ENCODE results near the gene FAM171A2. TPM values are rescaled to one million over a fixed set of nuclear protein-coding genes. Genes with fewer than 3 reads are reported as not detected.

Gene FAM171A2
- total and polyA plus RNA-seq, 2 of the 4 experiments (the other 2 are of a cell fraction) = 3.2 to 5.9 TPM

DNA sequence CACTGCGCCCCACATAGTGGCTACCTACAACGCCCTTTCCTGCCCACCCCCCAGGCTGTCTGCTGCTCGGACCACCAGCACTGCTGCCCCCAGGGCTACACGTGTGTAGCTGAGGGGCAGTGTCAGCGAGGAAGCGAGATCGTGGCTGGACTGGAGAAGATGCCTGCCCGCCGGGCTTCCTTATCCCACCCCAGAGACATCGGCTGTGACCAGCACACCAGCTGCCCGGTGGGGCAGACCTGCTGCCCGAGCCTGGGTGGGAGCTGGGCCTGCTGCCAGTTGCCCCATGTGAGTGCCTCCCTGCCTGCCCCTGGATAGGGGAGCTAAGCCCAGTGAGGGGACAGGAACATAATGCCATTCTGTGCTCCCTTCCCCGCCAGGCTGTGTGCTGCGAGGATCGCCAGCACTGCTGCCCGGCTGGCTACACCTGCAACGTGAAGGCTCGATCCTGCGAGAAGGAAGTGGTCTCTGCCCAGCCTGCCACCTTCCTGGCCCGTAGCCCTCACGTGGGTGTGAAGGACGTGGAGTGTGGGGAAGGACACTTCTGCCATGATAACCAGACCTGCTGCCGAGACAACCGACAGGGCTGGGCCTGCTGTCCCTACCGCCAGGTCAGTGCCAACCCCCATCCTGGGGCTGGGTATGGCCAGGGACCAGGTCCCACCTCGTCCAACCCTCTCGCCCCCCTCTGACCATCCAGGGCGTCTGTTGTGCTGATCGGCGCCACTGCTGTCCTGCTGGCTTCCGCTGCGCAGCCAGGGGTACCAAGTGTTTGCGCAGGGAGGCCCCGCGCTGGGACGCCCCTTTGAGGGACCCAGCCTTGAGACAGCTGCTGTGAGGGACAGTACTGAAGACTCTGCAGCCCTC lies 11.5 kb downstream of the FAM171A2 start (continued):
- TF ChIP-seq, protein P1, sequence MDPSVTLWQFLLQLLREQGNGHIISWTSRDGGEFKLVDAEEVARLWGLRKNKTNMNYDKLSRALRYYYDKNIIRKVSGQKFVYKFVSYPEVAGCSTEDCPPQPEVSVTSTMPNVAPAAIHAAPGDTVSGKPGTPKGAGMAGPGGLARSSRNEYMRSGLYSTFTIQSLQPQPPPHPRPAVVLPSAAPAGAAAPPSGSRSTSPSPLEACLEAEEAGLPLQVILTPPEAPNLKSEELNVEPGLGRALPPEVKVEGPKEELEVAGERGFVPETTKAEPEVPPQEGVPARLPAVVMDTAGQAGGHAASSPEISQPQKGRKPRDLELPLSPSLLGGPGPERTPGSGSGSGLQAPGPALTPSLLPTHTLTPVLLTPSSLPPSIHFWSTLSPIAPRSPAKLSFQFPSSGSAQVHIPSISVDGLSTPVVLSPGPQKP (IDR thresholded peaks at IDR 0.05; ENCODE audit: borderline replicate concordance, low read depth, low read length) = no peak

DNA sequence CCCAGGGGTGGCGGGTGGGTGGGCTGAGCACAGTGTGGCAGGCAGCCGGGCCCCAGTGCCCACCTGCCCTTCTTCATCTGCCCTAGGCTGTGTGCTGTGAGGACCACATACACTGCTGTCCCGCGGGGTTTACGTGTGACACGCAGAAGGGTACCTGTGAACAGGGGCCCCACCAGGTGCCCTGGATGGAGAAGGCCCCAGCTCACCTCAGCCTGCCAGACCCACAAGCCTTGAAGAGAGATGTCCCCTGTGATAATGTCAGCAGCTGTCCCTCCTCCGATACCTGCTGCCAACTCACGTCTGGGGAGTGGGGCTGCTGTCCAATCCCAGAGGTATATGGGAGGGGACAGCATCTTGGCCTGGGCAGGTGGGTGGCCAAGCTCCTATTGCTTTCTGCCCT lies 12.2 kb downstream of the FAM171A2 start:
- no TSS peak for BruUV-seq (replicated peaks)
- no peak overlapping the region for H4K5ac ChIP-seq (ENCODE audit: low read depth, low read length)
- in situ Hi-C loops (cut with MboI; ENCODE audit: low sequenced_read_pairs) = no loop called here

More for the DNA sequence above, 12.2 kb downstream of the FAM171A2 start:
- Histone ChIP-seq H3K27ac (ENCODE audit: insufficient read depth, low read length) (no peak overlapping the region), H3K14ac (replicated peaks; ENCODE audit: low read depth, low read length) (no peak overlapping the region), H3K4me2 (ENCODE audit: low read depth, low read length) (no peak overlapping the region), H3K23ac (ENCODE audit: low read depth, low read length) (no peak overlapping the region), H2AK5ac (ENCODE audit: low read depth, low read length) (no peak overlapping the region), H3K9me3 (ENCODE audit: control insufficient read depth, insufficient read depth, low read length) (no peaks in the 10 kb centered on the region), H4K8ac (ENCODE audit: low read depth in 2 of 2, low read length in 2 of 2) (no peak overlapping the region), H2AFZ (replicated peaks; ENCODE audit: low read length, poor library complexity) (no peak overlapping the region), H2BK20ac (ENCODE audit: low read depth, low read length) (no peak overlapping the region), H2AK9ac (replicated peaks; ENCODE audit: low read depth, low read length, poor library complexity) (no peak overlapping the region), H3K4me3 (ENCODE audit: insufficient read depth, low read depth, low read length) (no peak overlapping the region), H3K56ac (ENCODE audit: extremely low read depth, insufficient read depth, low read length) (no peak overlapping the region), H3K9ac (ENCODE audit: low read depth, low read length) (no peak overlapping the region), H3K18ac (ENCODE audit: low read depth, low read length) (no peak overlapping the region), H3K9me1 (ENCODE audit: insufficient read depth, low read length) (0 out of 2 replicates have a peak, but pooled peaks cover under 1% of the 10 kb centered on the region), H3K79me1 (ENCODE audit: low read depth in 1 of 2, low read length in 2 of 2) (peaks cover 2 to 18% of the 10 kb centered on the region in 2 experiments), H3K27me3 (ENCODE audit: control insufficient read depth, insufficient read depth, low read length) (no peaks in the 10 kb centered on the region), H3K36me3 (ENCODE audit: control insufficient read depth, insufficient read depth, low read length) (peaks cover 43% of the 10 kb centered on the region), H2BK120ac (ENCODE audit: low read depth, low read length) (no peak overlapping the region), H4K91ac (ENCODE audit: insufficient read depth, low read depth, low read length) (no peak overlapping the region), H3K4ac (ENCODE audit: low read depth, low read length) (no peak overlapping the region), H3K4me1 (ENCODE audit: control insufficient read depth, insufficient read depth, low read length) (no peaks in the 10 kb centered on the region), H2BK5ac (ENCODE audit: low read depth, low read length, poor library complexity, severe bottlenecking) (no peak overlapping the region), H4K20me1 (ENCODE audit: insufficient read depth, low read length) (peaks cover 16% of the 10 kb centered on the region; the same call in 1 of the 2 replicates), H2BK15ac (ENCODE audit: low read depth, low read length) (no peak overlapping the region)
- 100% methylated on average over 5 of the region's 8 CpGs; no CpG with 5 or more reads in 1 of the 2 experiments for WGBS, 2 experiments (ENCODE audit: extremely low coverage in 2 of 2, insufficient read length in 1 of 2)
- ChIA-PET POLR2A (ENCODE audit: unreplicated experiment) (no interaction called here), CTCF (interaction anchor here (2.0 kb wide), 1 partner anchor 12 kb away, joined by 5 read pairs; the partner anchor contains the start of gene FAM171A2)
- DNase-seq (no peak), ATAC-seq (ENCODE audit: low read depth) (no peak)
- intact Hi-C loops (cut with micrococcal nuclease) = no loop called here
- dilution Hi-C loops (cut with HindIII; ENCODE audit: low sequenced_read_pairs, unreplicated experiment) = no loop called here
- TF ChIP-seq CEBPB (IDR thresholded peaks at IDR 0.05; ENCODE audit: low read depth, low read length) (no peak), RAD21 (IDR thresholded peaks at IDR 0.05; ENCODE audit: low read length) (no peak), FOS (IDR thresholded peaks at IDR 0.05; ENCODE audit: low read depth, low read length) (no peak), BHLHE40 (IDR thresholded peaks at IDR 0.05; ENCODE audit: low read depth, low read length) (no peak)

All from IMR-90 (cell line).